GM18520 (cell line): ENCODE results near the gene UMODL1.

Experiments used
- ATAC-seq: cut with Tn5 transposase; IDR thresholded peaks from one replicate; pipeline ENCODE4 v1.9.1; 2021; ENCODE audit not compliant: unreplicated experiment

The UMODL1 gene

DNA sequence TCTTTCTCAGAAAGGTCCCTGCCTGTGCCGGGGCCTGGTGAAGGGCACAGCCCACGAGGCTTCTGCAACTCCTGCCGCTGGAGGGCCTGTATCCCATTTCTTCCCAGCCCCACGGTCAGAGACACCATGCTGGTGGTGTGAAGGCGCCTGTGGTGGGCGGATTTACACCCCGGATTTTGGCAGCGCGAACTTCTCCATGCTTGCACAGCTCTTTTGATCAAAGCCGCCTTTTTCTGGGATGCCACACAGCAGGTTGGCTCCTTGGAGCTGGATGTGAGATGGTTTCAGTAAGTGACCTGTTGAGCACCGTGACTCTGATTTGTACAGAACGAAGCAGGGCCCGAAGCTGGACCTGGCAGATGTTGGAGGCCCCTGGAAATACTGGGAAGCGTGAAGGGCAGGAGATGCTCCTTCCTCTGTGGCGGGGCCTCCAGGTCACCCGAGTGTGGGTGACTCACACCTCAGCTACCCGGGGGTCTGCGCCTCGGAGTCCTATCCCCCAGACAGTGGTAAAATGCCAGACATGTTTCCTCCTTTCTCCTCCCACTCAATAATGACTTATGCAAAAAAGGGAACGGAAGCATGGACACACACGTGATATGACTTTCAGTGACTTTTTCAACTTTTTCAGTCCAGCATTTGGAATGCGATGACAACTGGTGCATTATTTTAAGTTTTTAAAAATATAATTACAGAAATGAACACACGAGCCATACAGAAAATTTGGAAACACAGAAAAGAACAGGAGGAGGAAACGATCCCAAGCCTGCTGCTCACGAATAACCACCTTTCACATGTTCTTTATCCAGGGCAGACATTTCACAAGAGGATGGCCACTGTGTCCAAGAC lies 9.0 kb downstream of the UMODL1 start:
- no peak for ATAC-seq

DNA sequence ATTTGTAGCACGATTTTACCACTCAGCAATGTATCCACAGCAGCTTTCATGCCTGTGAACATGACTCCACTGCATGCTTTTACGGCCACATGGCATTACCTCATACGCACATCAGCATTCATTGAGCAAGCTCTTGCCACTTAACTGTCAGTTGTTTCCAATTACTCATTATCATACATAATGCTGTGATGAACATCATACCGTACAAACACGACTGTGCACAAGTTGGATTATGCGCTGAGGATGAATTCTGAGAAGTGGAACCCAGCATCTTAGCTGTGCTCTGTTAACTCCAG lies 9.6 kb downstream of the UMODL1 start:
- ATAC-seq: no peak

DNA sequence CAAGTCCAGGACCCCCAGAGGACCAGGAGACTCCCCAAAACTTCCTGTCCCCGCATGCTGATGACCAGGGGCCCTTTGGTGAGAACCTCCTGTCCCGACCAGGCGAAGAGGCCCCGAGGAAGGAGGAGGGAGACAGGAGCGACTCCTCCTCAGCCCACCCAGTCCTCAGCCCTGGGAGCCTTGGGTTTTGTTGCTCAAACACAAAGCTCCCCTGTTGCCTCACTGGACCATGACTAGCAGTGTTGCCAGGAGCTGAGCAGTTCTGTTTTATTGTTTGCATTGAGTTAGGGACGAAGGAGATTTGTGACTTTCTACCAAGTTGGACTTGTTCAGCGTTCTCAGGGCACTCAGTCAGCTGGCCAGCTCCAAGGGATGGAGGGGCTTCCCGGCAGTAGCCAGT lies 10.0 kb downstream of the UMODL1 start:
- ATAC-seq: no peak

DNA sequence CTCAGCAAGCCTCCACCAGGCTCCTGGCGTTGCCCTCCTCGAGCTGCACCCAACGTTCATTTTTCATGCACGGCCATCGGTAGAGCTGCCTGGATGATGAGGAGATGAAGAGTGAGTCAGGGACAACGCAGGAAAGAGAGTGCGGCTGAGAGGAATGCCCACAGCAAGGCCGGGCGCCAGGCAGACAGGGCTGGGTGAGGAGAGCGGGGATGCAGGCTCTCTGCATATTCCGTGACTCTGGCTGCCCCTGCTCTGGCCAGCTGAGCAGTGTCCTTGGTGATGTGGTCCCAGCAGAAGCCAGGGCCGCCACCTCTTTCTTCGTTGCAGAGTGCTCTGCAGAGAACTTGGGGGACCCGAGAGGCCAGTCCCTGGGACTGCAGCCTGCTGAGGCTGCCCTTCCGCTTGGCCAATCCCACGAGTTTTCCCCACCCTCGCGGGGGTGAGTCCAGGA lies 10.8 kb downstream of the UMODL1 start:
- ATAC-seq: no peak

DNA sequence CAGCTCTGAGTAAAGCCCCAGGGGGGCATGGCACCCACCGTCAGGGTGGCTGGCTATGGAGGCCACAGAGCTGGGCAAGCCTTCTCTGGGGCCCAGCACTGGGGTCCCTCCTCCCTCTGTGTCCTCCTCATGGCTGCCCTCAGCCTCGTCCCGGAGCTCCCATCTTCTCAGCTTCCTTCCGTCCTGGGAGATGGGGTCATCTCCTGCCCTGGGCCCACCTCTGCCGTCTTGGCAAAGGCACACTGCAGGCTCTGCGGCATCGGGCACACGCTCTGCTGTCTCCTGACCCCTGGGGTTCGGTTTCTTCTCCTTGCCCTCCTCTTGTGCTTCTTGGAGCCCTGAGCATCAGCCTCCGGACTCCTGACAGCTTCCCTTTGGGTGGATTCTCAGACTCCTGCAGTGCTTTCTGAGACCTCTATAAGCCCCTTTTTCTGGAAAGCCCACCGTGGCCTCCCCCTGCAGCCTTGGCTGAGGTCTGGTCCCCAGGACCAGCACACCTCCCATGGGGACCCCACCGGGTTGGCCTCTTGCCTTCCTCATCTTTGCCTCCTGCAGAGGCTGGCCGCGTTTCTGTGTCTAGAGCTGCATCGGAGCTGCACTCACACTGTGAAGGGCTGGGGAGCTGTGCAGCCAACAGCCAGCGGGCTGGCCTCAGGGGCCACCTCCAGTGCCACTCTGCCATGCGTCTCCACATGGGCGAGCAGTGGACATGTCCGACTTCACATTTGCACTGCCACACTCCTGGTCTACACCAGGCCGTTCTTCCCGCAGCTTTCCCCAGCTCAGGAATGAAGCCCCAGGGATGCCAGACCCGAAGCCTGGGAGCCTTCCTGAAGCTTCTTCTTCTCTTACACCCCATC lies 11.6 kb downstream of the UMODL1 start:
- no peak for ATAC-seq

DNA sequence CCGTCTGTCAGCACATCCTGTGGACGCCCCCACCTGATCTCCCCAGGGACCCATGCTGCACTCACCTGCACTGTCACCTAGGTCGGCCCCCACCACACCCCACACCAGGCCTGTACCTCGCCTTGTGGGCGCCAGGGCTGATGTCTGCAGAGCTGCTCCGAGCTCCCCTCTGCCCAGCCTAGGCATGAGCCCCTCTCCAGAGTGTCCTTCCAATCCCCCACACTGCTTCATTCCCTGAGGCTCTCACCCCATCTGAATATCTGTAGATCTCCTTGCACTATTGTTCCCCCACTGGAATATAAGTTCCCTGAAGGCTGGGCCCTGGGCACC lies 12.2 kb downstream of the UMODL1 start:
- ATAC-seq: no peak

DNA sequence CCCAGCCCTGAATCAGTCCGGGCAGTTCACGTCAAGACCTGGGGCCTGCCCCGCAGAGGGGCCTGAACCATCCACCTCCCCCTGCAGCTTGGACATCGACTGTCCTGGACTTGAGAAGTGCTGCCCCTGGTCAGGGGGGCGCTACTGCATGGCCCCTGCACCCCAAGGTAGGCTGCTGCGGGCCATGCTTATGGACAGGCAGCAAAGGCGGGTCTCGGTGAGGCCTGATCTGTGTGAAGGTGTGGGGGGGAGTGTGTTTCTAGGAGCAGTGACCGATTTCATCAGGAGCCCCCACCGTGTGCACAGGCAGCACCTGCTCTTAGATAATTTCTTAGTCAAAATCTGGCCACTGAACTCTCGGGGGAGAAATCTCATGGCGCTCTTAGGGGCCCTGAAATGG lies 13.0 kb downstream of the UMODL1 start:
- no peak for ATAC-seq

DNA sequence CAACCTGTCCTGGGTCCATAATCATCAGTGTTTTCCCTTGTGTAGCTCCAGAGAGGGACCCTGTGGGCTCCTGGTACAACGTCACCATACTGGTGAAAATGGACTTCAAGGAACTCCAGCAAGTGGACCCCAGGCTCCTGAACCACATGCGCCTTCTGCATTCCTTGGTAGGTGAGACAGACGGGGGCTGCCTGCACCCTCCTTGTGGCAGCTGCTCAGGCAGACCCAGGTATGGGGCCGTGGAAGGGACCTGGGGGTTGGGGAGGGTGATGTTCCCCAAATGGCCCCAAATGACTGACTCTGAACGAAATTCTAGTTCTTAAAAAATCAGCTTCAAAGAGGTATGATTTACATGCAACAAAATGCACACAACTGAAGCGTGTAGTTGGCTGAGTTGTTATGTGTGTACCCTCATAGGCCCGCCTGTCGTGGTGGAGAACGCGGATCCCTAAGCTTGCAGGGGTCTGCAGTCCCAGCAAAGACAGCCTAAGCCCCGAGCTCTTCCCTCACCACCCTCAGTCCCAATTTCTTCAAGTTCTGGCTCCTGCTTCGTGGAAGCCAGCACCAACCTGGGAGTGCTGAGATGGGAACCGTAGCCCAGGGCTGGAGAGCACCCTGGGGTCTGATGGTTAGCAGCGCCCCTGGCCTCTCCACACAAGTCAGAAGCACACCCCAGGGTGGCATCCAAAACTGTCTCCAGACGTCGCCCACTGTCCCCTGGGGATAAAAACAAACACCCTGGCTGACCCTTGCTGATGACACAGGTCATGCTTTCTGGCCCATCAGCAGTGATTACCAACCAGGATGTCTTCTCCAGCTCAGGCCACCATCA lies 14.3 kb downstream of the UMODL1 start:
- ATAC-seq: no peak

DNA sequence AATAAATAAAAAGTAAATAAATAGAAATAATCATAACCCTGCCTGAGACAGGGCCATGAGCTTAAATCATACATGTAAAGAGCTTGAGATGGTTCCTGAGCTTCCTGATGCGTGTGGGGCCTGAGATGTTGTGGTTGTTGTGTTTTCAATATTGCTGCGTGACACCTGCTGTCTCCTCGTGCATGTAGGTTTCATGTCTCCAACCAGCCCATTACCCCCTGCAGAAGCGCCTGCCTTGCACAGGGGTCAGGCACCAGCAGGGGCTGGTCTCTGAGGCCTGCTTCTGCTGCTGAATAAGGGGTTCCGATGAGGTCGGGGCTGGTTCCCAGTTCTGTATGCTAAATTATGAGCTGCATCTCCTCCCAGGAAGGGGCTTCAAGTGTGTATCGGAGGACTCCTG lies 15.9 kb downstream of the UMODL1 start:
- no peak for ATAC-seq

DNA sequence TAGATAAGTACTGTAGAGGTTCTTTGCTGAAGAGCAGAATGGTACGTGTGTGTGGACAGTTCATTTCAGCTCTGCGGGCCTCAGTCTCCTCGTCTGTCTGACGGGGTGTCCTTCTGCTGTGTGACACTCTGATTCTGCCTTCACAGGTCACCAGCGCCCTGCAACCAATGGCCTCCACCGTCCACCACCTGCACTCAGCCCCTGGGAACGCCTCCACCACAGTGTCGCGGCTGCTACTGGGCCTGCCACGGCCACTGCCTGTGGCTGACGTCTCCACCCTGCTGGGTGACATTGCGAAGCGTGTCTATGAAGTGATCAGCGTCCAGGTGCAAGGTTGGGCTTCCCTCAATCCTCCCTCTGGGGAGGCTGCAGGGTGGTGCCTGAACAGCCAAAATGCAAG lies 17.0 kb downstream of the UMODL1 start:
- no peak for ATAC-seq

DNA sequence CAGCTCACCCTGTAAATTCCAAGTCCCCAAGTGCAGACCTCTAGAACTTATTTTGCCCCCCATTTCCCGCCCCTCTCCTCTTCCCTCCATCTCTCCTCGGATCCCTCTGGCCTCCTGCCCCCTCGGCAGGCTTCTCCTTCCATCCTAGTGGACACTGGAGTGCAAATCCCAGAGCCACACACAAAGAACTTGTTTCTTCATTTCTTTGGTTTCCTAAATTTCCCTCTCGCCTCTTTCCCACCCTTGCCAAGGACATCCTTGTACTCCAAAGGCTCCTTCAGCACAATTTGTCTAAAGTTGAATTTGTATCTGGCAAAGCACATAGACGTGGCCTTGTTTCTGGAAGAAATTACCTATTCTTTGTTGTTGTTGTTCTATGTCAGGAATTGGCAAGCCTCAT lies 17.5 kb downstream of the UMODL1 start:
- no peak for ATAC-seq

DNA sequence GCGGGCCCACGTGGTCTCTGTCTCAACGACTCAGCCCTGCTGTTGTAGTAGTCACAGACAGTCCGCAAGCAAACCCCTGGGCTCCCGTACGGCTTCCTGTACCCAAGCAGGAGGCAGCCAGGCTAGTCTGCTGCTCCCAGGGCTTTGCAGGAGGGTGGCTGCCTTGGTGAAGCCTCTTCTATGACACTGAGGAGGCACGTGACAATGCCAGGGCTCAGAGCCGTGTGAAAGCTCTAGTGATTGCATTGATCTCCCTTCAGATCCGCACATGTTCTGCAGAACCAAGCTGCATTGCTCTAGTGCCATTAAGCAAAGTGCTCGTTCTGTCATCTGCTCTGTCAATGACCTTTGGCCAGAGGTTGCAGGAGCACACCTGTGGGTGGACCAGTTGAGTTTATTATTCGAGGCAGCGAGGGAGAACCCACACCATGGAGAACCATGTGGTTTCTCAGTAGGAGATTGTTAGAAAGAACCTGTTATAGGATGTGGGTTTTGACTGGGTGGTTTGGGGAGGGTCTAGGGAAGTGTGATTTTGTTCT lies 18.0 kb downstream of the UMODL1 start:
- ATAC-seq: no peak

DNA sequence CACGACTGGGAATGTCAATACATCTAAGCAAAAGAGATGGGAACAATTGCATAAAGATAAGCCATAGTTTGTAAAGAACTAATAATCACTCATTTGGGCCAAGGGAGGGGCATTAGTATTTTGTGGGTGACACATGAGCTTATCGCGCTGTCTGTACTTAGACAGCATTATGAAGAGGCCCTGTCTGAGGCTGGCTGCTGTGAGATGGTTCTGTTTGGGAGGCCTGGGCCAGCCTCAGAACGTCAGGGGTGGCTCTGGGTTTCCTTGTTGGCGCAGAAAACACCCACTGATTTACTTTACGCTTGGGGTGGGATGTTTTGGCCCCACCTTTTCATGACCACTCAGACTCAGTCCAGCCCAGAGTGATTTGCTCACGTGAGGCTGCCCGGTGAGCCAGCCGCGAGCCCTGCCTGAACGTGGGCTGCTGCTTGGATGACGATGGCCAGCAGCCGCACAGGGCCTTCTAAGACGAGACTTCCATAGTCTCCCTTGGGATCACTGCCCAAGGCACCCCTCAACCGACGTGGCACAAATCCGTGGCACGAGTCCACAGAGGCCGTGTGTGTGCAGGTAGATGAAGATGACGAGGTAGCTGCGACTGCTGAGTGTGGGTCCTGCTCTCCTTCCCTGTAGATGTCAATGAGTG lies 18.7 kb downstream of the UMODL1 start:
- ATAC-seq: no peak

DNA sequence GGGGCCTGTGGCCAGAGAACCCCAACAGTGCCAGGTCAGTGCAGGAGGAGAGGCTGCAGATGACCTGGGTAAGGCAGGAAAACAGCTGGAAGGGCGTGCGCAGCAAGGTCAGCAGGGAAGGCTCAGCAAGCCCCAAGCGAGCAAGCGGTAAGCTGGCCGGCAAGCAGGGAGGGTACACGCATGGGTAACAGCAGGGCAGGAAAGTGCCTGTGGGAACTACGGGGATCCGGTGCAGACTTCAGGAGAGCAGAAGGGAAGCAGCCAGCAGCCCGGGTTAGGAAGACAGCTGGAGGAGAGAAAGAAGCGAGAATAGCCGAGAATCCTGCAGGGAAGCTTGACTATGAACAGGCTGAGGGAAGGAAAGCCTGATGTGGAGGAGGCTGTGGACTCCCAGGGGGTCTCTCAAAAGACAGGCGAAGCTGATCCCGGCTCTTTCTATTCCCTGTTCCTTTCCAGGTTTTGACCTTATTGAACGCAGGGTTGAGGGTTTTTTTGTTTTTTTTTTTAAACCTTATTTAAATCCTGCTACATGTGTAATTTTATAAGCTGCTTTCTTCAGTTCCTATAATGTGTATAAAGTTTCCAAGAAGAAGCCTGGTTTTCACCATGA lies 20.9 kb downstream of the UMODL1 start:
- ATAC-seq: no peak

DNA sequence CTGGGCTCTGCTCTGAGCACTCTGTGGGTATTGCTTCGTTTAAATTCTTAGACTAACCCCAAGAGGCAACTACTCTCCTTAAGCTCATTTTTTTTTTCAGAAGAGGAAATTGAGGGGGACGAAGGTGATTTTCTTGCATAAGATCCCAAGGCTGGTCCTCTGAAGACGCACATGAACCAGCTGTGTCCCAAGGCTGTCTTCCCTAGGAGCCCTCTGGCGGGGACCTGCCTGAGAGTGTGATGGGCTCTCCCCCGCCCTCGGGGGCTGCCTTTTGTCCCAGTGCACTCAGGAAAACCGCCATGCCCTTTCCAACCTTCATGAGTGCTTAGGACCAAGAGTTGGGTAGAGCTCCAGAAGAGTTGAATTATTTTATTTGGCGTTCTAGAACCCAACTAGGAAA lies 21.7 kb downstream of the UMODL1 start:
- ATAC-seq: no peak

DNA sequence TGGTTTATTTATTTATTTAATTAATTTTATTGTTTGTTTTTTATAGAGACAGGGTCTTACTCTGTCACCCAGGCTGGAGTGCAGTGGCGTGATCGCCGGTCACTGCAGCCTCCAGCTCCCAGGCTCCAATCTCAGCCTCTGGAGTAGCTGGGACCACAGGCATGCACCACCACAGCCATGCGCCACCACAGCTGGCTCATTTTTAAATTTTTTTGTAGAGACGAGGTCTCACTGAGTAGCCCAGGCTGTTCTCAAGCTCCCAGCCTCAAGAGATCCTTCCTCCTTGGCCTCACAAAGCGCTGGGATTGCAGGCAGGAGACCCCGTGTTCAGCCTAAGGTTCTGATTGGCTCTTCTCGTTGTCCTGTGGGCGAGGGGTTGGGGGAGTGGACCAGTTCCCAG lies 22.1 kb downstream of the UMODL1 start:
- no peak for ATAC-seq

DNA sequence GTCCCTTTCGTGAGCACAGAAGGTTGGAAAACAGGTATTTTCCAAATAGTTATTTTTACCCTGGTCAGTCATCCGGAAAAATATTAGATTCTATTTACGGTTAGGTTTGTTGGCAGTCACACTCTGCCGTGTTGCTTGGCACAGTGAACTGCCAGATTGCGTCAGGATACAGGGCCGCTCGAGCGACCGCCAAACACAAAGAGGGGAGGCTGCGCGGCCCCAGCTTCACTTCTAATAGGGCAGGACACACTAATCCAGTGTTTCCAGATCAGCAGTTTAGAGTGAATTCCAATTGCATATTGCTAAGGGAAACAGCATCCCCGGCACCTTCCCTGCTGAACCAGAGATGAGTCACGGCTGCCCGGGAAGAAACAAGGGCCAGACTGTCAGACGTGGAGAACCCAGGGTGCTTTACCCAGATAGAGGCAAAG lies 22.9 kb downstream of the UMODL1 start:
- ATAC-seq: no peak

DNA sequence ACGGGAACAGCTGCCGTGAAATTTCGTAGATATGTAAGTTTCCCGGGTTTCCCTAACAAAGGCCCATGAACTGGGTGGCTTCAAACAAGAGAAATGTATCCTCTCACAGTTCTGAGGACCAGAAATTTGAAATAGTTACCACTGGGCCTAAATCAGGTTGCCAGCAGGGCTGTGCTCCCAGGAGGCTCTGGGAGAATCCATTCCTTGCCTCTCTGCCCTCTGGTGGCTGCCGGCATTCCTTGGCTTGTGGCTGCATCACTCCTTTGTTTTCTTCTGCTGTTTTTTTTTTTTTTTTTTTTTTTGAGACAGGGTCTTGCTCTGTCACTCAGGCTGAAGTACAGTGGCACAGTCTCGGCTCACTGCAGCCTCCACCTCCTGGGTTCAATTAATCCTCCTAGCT lies 23.7 kb downstream of the UMODL1 start:
- ATAC-seq: no peak

DNA sequence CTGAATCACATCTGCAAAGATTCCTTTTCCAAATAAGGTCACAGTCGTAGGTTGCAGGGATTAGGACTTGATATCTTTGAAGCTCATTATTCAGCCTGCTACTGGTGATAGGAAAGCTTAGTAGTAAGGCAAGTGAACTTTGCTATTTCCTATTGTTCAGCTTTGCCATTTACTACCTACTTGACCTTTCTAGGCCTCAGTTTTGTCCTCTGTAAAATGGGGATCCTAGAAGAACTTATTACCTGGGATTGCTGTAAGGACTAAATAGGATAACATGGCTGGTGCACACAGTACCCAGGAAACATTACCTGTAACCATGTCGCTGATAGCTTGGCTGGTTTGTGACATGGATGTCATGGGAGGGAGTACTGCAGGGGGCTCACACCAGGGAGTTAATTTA lies 24.5 kb downstream of the UMODL1 start:
- no peak for ATAC-seq

DNA sequence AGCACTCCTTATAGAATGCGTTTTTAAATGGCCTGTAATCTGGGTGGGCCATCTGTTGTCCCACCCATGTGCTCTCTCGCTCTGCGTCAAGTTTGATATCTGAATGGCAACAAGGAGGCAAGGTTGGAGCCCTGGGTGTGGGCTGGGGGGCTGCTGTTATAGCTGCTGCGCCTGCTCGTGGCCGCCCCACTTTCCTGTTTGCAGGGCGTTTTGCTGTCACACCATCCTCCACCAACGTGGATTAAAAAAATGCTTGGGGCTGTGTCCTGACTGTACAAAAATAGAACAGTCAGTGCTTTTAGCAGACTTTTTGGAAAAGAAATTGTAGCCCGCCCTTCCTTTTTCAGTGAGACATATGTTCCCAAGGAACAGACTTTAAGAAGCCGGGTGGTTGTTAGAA lies 25.4 kb downstream of the UMODL1 start:
- no peak for ATAC-seq
